HepG2 (cell line): ENCODE data around the gene PTCD3.

ENCODE experiments used
- FOSL1 ChIP-seq: sonication (generic); formaldehyde crosslinking; IDR thresholded peaks from 2 replicates; pipeline ENCODE4 v1.9.0; 2021; ENCODE audit warnings: missing genetic modification reagents, borderline replicate concordance
- HCFC1 ChIP-seq: fragments of 150-350 bp; IDR thresholded peaks from 2 replicates; pipeline ENCODE4 v1.6.1; 2014; ENCODE audit warnings: low read depth, low read length
- NR2F6 ChIP-seq, 2 experiments: IDR thresholded peaks; 2 replicates each; pipeline ENCODE4 v1.6.1; 2016; ENCODE audit warnings: antibody characterized with exemption in 1 of 2, mild to moderate bottlenecking in 1 of 2
- SIN3A ChIP-seq: IDR thresholded peaks from 2 replicates; pipeline ENCODE4 v1.6.1; 2011; ENCODE audit warnings: low read depth, mild to moderate bottlenecking, control low read depth, low read length, borderline replicate concordance
- ZFP36 ChIP-seq: fragments of 150-350 bp; IDR thresholded peaks from 2 replicates; pipeline ENCODE4 v1.6.1; 2018; ENCODE audit warnings: borderline replicate concordance, low read length, low read depth; ENCODE audit not compliant: partially characterized antibody
- ZNF264 ChIP-seq: sonication (generic); formaldehyde crosslinking; IDR thresholded peaks from 2 replicates; pipeline ENCODE4 v1.4.0; 2020; ENCODE audit warnings: missing genetic modification reagents
- TF ChIP-seq, protein P1 (sequence below): sonication (generic); formaldehyde crosslinking; IDR thresholded peaks from 2 replicates; pipeline ENCODE4 v1.5.0; 2020; ENCODE audit warnings: mild to moderate bottlenecking, missing genetic modification reagents, moderate library complexity
- TF ChIP-seq, protein P2 (sequence below): sonication (generic); formaldehyde crosslinking; IDR thresholded peaks from 2 replicates; pipeline ENCODE4 v1.4.0; 2020; ENCODE audit warnings: missing genetic modification reagents
- TF ChIP-seq, protein P3 (sequence below): sonication (generic); formaldehyde crosslinking; IDR thresholded peaks from 2 replicates; pipeline ENCODE4 v1.5.0; 2020; ENCODE audit warnings: missing genetic modification reagents
- TF ChIP-seq, protein P4 (sequence below): sonication (generic); formaldehyde crosslinking; IDR thresholded peaks from 2 replicates; pipeline ENCODE4 v1.4.0; 2020; ENCODE audit warnings: mild to moderate bottlenecking, missing genetic modification reagents

DNA sequence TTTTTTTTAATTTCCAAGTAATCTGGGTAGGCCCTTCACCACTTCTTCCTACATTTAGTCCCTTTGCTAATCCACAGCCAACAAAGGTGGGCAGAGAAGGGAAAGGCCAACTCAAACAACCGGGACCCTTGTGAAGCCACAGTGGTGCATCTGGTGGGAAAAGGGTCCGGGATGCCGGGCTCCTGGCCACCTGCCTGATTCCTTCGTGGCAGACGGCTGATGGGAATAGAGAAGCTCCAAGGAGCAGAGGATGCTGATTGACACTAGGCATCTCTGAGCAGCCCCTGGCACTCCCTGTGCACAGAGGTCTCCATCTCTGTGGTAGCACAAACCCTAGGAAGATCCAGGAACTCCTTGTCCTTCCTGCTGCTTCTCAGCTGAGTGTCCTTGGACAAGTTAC, 37.4 kb upstream of the PTCD3 start:
- TF ChIP-seq, protein P1, sequence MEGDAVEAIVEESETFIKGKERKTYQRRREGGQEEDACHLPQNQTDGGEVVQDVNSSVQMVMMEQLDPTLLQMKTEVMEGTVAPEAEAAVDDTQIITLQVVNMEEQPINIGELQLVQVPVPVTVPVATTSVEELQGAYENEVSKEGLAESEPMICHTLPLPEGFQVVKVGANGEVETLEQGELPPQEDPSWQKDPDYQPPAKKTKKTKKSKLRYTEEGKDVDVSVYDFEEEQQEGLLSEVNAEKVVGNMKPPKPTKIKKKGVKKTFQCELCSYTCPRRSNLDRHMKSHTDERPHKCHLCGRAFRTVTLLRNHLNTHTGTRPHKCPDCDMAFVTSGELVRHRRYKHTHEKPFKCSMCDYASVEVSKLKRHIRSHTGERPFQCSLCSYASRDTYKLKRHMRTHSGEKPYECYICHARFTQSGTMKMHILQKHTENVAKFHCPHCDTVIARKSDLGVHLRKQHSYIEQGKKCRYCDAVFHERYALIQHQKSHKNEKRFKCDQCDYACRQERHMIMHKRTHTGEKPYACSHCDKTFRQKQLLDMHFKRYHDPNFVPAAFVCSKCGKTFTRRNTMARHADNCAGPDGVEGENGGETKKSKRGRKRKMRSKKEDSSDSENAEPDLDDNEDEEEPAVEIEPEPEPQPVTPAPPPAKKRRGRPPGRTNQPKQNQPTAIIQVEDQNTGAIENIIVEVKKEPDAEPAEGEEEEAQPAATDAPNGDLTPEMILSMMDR (CRISPR knock-in tag) = no peak
- TF ChIP-seq, protein P2, sequence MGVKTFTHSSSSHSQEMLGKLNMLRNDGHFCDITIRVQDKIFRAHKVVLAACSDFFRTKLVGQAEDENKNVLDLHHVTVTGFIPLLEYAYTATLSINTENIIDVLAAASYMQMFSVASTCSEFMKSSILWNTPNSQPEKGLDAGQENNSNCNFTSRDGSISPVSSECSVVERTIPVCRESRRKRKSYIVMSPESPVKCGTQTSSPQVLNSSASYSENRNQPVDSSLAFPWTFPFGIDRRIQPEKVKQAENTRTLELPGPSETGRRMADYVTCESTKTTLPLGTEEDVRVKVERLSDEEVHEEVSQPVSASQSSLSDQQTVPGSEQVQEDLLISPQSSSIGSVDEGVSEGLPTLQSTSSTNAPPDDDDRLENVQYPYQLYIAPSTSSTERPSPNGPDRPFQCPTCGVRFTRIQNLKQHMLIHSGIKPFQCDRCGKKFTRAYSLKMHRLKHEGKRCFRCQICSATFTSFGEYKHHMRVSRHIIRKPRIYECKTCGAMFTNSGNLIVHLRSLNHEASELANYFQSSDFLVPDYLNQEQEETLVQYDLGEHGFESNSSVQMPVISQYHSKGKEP (CRISPR knock-in tag) = no peak
- TF ChIP-seq NR2F6 (IDR thresholded peaks at IDR 0.05) (no peak), NR2F6 (CRISPR knock-in tag; IDR thresholded peaks at IDR 0.05) (no peak), HCFC1 (no peak), FOSL1 (no peak), SIN3A (no peak), ZNF264 (no peak), ZFP36 (no peak)
- TF ChIP-seq, protein P3, sequence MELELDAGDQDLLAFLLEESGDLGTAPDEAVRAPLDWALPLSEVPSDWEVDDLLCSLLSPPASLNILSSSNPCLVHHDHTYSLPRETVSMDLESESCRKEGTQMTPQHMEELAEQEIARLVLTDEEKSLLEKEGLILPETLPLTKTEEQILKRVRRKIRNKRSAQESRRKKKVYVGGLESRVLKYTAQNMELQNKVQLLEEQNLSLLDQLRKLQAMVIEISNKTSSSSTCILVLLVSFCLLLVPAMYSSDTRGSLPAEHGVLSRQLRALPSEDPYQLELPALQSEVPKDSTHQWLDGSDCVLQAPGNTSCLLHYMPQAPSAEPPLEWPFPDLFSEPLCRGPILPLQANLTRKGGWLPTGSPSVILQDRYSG = no peak
- TF ChIP-seq, protein P4, sequence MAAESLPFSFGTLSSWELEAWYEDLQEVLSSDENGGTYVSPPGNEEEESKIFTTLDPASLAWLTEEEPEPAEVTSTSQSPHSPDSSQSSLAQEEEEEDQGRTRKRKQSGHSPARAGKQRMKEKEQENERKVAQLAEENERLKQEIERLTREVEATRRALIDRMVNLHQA (CRISPR knock-in tag) = no peak
